ENCODE results near the gene B3GNT2. TPM values are rescaled to one million over a fixed set of nuclear protein-coding genes. Genes with fewer than 3 reads are reported as not detected.

The B3GNT2 gene
- total and polyA plus RNA-seq, 12 donors: 10.4 to 33.5 (median 17.0) TPM

DNA sequence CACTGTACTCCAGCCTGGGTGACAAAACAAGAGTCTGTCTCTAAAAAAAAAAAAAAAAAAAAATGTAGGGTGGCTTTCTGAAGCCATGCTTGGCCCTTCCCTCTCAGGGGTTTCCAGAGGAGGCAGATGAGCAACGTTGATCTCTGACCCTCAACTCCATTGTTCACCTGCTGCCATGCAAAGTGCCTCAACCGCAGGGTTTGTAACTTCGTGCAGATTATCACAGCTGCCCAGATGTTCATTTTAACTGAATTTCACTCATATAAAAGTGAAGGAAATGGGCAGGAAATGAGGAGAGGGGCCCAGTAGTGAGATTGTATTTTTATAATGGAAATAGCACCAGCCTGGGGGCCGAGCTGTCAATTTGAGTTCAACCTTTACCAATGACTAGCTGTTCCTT, 14.9 kb upstream of the B3GNT2 start:
- no peaks in the 10 kb centered on the region for H3K36me3 ChIP-seq
- no peaks in the 10 kb centered on the region for H3K27me3 ChIP-seq
- 73 to 75% methylated on average over 4 of the region's 4 CpGs for WGBS, 2 donors
- TF ChIP-seq, protein P1, sequence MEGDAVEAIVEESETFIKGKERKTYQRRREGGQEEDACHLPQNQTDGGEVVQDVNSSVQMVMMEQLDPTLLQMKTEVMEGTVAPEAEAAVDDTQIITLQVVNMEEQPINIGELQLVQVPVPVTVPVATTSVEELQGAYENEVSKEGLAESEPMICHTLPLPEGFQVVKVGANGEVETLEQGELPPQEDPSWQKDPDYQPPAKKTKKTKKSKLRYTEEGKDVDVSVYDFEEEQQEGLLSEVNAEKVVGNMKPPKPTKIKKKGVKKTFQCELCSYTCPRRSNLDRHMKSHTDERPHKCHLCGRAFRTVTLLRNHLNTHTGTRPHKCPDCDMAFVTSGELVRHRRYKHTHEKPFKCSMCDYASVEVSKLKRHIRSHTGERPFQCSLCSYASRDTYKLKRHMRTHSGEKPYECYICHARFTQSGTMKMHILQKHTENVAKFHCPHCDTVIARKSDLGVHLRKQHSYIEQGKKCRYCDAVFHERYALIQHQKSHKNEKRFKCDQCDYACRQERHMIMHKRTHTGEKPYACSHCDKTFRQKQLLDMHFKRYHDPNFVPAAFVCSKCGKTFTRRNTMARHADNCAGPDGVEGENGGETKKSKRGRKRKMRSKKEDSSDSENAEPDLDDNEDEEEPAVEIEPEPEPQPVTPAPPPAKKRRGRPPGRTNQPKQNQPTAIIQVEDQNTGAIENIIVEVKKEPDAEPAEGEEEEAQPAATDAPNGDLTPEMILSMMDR (IDR thresholded peaks at IDR 0.05): no peak
- intact Hi-C loops (cut with DNase I): no loop called here
- peaks cover 0 to 47% (median 16%) of the 10 kb centered on the region in 9 donors for H3K4me1 ChIP-seq
- DNase-seq (no peak), ATAC-seq (no peak)
- no peak overlapping the region for H3K4me3 ChIP-seq
- no peaks in the 10 kb centered on the region for H3K9me3 ChIP-seq
- no peak overlapping the region for H3K27ac ChIP-seq

- intact Hi-C loops (cut with DNase I): no loop called here
- no peak overlapping the region for H3K4me3 ChIP-seq
- no peaks in the 10 kb centered on the region for H3K9me3 ChIP-seq
- H3K27me3 ChIP-seq: no peaks in the 10 kb centered on the region
- peaks cover 0 to 47% (median 23%) of the 10 kb centered on the region in 9 donors for H3K4me1 ChIP-seq
- ATAC-seq (no peak), DNase-seq (no peak)
- no peak overlapping the region for H3K27ac ChIP-seq
- WGBS, 2 donors: 82 to 93% methylated on average over 3 of the region's 3 CpGs
- TF ChIP-seq, protein P1 (IDR thresholded peaks at IDR 0.05): no peak
- no peaks in the 10 kb centered on the region for H3K36me3 ChIP-seq
Measured at GRCh38 chr2:62181843-62182242, 14.1 kb upstream of the B3GNT2 start.

DNA sequence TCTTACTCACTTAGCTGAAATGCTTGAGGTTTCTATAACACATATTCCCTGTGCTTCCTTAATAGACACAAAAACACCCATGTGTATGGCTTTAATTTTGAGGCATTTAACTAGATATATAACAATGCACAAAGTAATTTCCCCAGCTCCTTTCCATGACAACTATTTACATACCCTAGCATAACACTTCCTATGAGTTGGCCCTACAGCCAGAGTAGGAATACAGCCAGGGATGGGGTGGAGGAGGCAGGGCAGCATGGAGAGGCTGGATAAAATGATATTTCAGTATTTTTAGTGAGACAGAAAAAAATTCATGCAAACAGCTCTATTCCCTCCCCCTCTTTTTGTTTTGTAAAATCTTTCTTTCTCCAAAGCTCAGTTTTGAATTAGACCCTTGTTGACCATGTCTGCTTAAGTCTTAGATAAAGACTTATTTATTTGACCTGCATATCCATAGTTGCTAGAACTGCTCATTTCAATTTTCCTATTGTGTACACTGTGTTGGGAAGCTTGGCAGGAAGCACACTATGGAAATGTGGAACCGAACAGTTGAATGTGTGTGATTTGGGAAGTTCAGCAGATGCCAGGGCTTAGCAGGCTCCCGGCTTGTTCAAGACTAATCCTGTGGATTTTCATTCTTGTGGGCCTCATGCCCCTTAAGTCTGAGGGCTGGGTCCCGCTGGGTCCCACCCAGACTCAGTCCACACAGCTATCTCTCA, 11.2 kb upstream of the B3GNT2 start:
- no peak for DNase-seq
- peaks cover 3 to 43% (median 21%) of the 10 kb centered on the region in 9 donors for H3K4me1 ChIP-seq
- no peaks in the 10 kb centered on the region for H3K36me3 ChIP-seq
- no peaks in the 10 kb centered on the region for H3K27me3 ChIP-seq
- no peak for ATAC-seq
- no peak overlapping the region for H3K4me3 ChIP-seq
- 84 to 85% methylated on average over 3 of the region's 3 CpGs for WGBS, 2 donors
- intact Hi-C loops (cut with DNase I): no loop called here
- TF ChIP-seq, protein P1 (IDR thresholded peaks at IDR 0.05): no peak
- H3K27ac ChIP-seq: no peak overlapping the region
- no peaks in the 10 kb centered on the region for H3K9me3 ChIP-seq

DNA sequence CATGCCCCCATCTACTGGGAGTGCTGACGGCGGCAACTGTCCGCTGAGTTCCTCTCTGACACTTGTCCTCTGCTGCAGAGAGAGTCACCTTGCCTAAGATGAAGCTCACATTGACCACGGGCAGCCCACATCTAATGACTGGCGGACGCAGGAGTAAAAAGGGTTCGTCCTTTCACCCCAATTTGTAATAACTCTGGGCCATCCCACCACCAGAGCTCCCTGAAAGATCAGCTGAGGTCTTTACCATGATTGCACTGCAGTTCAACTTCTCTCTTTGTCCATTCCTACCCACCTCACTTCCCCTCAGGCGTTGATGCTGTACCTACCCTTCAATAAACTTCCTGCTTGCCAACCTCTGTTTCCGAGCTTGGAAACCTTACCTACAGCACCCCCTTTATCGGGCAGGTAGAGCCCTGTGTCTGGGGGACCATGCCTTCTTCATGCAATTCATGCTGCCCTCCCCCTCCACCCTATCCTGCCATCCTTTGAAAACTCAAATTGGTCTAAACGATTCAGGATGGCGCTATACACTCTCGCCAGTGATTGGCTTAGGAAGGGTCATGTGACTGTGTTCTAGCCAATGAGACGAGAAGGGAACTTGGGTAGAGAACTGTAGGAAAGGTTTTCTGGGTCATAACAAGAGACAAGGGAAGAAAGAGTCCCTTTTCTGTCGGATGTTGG, 10.3 kb upstream of the B3GNT2 start:
- TF ChIP-seq, protein P1 (IDR thresholded peaks at IDR 0.05): no peak
- ATAC-seq: no peak
- peaks cover 3 to 44% (median 21%) of the 10 kb centered on the region in 9 donors for H3K4me1 ChIP-seq
- no peaks in the 10 kb centered on the region for H3K27me3 ChIP-seq
- no peaks in the 10 kb centered on the region for H3K36me3 ChIP-seq
- H3K27ac ChIP-seq: peak overlapping the region in 5 of 10 donors; percentile 24 to 67 (median 28)
- intact Hi-C loops (cut with DNase I): no loop called here
- no peaks in the 10 kb centered on the region for H3K9me3 ChIP-seq
- no peak for DNase-seq
- H3K4me3 ChIP-seq: no peak overlapping the region
- 88 to 91% methylated on average over 15 of the region's 15 CpGs for WGBS, 2 donors

Data from heart right ventricle (tissue), 16 donors.